Activated naive CD4-positive, alpha-beta T cell (primary cell): Measurements from ENCODE around the gene ACSM6.
A peak's percentile ranks its signal among the peaks of the same experiment; 100 is the strongest.
"Not testable (repeated sequence)": the region's sequence is repeated elsewhere in the genome, so short reads cannot be mapped to it uniquely, and the experiment has no call there.

Experiments used
- DNase-seq, 4 experiments: peaks; one replicate each; lab custom pipeline; 2025; lab: John Stamatoyannopoulos, UW

The ACSM6 gene, protein sequence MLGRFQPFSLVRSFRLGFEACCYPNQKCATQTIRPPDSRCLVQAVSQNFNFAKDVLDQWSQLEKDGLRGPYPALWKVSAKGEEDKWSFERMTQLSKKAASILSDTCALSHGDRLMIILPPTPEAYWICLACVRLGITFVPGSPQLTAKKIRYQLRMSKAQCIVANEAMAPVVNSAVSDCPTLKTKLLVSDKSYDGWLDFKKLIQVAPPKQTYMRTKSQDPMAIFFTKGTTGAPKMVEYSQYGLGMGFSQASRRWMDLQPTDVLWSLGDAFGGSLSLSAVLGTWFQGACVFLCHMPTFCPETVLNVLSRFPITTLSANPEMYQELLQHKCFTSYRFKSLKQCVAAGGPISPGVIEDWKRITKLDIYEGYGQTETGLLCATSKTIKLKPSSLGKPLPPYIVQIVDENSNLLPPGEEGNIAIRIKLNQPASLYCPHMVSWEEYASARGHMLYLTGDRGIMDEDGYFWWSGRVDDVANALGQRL

GRCh38 chr10:95193944-95194343 lies at the start of gene ACSM6:
TSS of gene ACSM6 (plus strand) at chr10:95194238. CDS start at chr10:95194486, 248 bp downstream.
- DNase-seq: no peak

GRCh38 chr10:95168694-95169093 lies 25.3 kb upstream of the ACSM6 start:
- no peak for DNase-seq

DNA sequence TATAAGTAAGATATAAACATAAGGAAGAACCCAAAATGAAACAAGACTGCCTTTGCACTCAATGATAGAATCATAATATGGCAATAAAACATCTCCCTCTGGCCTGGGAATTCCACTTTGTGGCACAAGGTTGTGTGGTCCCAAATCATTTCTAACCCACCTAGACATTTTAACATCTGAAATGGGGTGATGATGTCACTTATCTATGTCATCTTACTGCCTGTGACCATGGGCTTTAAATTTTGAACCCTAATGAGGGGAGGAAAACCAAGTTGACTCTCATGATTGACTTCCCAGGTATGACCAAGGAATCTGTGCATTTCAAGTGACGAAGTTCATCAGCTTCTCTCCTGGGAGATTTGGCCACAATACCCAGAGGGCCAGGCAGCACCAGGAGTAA lies 24.5 kb upstream of the ACSM6 start:
- no peak for DNase-seq

DNA sequence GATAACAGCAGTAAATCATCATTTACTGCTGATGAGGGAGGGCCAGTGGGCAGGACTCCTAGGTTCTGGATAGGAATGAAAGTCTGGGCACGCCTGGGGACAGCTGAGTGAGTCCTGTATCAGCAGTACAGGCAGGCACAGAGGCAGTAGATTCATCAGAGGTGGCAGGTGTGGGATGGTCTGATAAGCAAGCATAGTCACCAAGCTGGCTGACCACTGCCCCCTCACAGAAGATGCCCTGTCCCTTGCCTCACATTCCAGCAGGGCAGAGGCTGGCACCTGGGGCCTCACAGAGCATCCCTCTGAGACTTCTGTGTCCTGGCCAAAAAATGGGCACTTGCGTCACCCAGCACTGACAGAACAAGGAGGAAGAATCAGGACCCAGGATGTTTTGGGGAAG lies 23.2 kb upstream of the ACSM6 start:
- no peak for DNase-seq

- no peak for DNase-seq
Measured at GRCh38 chr10:95171336-95171735, 22.7 kb upstream of the ACSM6 start.

GRCh38 chr10:95172851-95173250 lies 21.2 kb upstream of the ACSM6 start:
- no peak for DNase-seq

DNA sequence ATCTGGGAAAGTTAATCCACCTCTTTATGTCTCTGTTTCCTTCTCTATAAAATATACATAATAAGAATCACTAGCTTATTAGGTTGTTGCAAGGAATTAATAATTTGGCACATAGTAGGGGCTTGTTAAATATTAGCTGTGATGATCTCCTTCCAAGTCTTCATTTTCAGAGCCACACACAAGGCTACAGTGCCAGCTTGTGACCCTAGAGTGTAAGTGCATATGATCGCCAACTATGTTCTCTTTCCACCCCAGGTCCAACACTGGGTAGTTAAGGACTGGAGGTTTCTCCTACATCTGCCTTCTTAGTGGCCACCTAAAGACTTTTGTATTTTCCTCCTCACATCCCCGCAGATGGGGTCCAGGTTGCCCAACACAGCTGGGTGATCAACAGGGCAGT lies 17.9 kb upstream of the ACSM6 start:
- DNase-seq: no peak

- no peak for DNase-seq
Measured at GRCh38 chr10:95177429-95177828, 16.6 kb upstream of the ACSM6 start.

GRCh38 chr10:95178266-95178665 lies 15.8 kb upstream of the ACSM6 start:
- DNase-seq: no peak

DNA sequence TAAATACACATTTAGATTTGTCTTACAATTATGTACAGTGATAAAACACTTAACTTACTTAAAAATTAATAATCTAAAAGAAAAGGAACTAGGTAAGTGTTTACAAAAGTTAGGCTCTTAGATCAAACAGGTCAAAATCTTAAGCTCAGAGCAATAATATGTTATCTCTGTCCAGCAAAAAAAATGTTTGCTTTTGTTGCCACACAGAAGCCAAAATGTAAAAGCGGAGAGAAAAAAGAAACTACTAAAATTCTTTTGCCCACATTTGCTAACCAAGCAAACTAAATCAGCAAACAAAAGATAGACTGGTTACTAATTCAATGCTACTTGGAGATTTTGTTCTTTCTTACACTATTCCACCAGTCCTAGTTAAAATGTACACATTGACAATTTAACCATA lies 15.2 kb upstream of the ACSM6 start:
- no peak for DNase-seq

GRCh38 chr10:95181726-95182125 lies 12.3 kb upstream of the ACSM6 start:
- DNase-seq: no peak

- DNase-seq: peak; percentile 2 to 52 (median 24)
Measured at GRCh38 chr10:95183271-95184230, 10.5 kb upstream of the ACSM6 start.

DNA sequence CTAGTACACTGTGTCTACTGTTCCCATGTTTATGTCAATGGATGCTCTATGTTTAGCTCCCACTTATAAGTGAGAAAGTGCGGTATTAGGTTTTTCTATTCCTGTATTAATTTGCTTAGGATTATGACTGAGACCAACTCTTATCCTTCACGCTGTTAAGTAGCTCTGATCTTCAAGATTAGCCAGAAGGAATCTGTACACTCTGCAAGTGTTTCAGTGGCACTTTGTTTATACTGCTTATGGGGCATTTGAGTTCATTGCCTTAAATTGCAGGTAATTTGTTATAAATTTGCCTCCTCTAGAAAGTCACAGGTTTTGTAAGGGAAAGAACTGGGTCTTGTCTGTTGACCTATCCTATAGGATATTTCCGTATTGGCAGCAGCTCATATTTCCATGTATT lies 6.4 kb upstream of the ACSM6 start:
- DNase-seq: no peak

DNA sequence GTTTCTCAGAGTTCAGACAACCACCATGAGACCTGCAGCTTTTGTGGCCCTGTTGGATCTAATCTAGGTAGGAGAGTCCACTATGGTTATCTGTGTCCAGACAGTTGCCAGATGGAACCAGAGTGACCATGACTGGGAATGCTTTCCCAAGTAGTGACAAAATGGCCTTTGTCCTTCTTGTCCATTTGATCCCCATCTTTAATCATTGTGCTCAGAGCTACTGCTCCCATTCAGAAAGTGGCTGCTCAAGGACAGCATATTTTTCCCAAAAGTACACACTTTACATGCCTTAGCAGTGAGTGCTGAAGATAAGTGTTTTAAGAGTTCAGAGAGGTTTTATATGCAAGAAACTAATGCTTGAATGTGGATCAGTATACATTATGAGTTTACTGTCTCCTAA lies 5.4 kb upstream of the ACSM6 start:
- no peak for DNase-seq

DNA sequence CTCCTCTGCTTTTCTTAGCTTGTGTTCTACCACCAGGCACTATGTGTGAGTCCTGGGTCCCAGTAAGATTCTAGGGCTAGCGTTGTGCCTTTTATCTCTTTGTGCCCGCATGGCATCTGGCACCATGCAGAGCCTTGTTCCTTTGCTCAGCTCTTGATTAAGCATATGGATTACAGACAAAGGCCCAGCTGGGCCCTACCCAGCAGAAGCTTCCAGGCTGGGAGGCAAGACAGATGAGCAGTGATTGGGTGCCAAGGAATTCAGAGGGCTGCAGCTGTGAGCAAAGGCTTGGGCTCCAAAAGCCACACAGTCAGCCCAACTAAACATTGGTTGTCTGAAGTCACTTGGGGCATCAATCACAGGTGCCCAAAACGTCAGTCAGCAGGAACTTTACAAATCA lies 2.0 kb downstream of the ACSM6 start:
- DNase-seq: no peak

GRCh38 chr10:95201736-95202135 lies 7.7 kb downstream of the ACSM6 start:
- no peak for DNase-seq

- not testable (repeated sequence) for DNase-seq
Measured at GRCh38 chr10:95202865-95203264, 8.8 kb downstream of the ACSM6 start.

DNA sequence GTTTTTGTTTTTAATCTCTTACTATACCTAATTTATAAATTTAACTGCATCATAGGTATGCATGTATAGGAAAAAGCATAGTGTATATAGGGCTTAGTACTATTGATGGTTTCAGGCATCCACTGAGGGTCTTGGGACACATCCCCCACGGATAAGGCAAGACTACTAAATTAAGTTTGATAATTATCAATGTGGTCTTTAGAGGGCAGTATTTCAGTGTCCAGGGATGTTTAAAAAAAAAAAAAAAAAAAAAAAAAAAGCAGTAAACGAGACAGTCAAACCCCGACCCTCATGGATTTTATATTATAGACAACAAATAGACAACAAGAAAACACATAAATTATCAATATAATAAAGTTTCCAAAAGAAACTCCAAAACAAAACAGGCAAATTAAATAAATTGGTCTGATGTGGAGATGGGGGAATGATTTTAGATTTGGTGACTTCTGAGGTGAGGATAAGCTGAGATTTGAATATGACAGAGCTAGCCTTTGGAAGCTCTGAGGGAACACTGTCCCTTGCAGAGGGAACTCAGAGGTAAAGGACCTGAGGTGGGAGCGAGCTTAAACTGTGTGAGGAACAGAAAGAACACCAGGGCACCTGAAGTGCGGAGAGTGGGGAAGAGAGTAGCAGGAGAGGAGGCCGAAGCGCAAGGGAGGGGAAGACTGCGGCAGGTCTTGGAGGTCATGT lies 14.8 kb downstream of the ACSM6 start:
- no peak for DNase-seq

DNA sequence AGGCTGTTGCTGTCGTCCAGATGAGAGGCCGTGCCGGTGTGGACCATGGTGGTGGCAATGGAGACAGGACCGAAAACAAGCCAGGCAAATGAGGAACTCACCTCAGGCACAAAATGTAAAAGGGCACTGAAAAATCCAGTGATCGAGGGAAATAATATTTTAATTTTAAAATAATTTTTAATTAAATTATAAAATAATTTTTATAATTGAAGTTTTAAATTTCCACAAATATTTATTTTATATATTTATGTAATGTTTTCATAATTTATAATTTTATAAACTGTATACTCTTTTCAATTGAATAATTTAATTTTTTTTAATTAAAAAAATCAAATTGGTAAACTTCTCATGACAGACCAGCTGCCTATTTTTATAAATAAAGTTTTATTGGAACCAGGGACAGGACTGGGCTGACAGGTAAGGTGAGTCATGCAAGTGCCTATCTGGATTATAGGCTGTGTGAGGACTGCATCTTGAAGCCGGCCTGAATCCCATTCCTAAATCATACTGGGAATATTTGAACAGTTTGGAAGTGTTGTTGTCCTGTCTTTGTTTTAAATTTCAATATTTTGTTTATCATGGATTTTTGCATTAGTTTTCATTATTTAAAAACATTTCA lies 15.6 kb downstream of the ACSM6 start:
- no peak for DNase-seq

DNA sequence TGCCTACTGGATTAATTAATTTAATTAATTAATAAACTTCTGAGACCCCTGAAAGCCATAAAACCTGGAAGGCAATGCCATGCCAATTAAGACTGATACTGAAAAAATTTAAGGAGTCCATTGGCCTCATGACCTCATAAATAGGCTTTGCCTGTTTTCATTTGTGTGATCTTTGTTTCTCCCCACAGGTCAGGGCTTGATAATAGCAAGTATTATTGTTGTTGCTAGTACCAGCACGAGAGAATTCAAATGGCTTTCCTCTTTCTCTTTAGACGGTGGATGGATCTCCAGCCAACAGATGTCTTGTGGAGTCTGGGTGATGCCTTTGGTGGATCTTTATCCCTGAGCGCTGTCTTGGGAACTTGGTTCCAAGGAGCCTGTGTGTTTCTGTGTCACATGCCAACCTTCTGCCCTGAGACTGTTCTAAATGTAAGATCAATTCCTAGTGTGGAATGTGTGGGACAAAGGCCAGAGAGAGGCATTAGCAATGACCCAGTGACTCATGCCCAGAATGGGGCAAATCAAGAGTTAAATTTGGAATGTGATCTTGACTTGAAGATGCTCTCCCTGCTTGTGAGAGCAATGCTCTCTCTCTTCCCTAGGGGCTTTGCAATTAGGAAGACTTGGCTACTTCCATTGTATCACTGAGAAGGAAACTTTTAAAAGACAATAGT lies 17.7 kb downstream of the ACSM6 start:
- no peak for DNase-seq

- no peak for DNase-seq
Measured at GRCh38 chr10:95214369-95214768, 20.3 kb downstream of the ACSM6 start.
